ENCODE measurements around the gene PIK3R5. TPM values are rescaled to one million over a fixed set of nuclear protein-coding genes. Genes with fewer than 3 reads are reported as not detected.

The PIK3R5 gene
- total RNA-seq, 1 donor from 2014 or later, result 0.90 TPM

GRCh38 chr17:8838551-8839095 is 126.9 kb downstream of the PIK3R5 start:
- H3K9ac ChIP-seq, result no peak overlapping the region
- Mint-ChIP-seq H3K9me3 (peaks cover 2% of the 10 kb centered on the region), H3K4me1 (peaks cover 6% of the 10 kb centered on the region), H3K36me3 (no peaks in the 10 kb centered on the region), H3K27ac (no peak overlapping the region), H3K27me3 (ENCODE audit: insufficient read depth, low read depth) (peaks cover 9% of the 10 kb centered on the region), H3K4me3 (no peak overlapping the region)
- no peaks in the 10 kb centered on the region for H3K9me3 ChIP-seq (ENCODE audit: low read depth)
- H3K4me2 ChIP-seq, result no peak overlapping the region
- no peaks in the 10 kb centered on the region for H3K36me3 ChIP-seq
- H3K27me3 ChIP-seq, result no peaks in the 10 kb centered on the region
- TF ChIP-seq EZH2phosphoT487 (IDR thresholded peaks at IDR 0.05), result no peak
- H3K4me3 ChIP-seq, result no peak overlapping the region
- no peaks in the 10 kb centered on the region for H3K4me1 ChIP-seq
- H4K20me1 ChIP-seq (ENCODE audit: low read depth), result no peaks in the 10 kb centered on the region
- H2AFZ ChIP-seq (replicated peaks), result no peak overlapping the region
- H3K79me2 ChIP-seq (ENCODE audit: low read depth), result no peaks in the 10 kb centered on the region
- H3K27ac ChIP-seq, result no peak overlapping the region
- no peaks in the 10 kb centered on the region for H3F3A ChIP-seq (ENCODE audit: low read depth)
- DNase-seq (ENCODE audit: low spot score), result no peak

GRCh38 chr17:8837563-8838075 is 127.9 kb downstream of the PIK3R5 start:
- Histone ChIP-seq H3K9me3 (ENCODE audit: low read depth) (no peaks in the 10 kb centered on the region), H3F3A (ENCODE audit: low read depth) (no peaks in the 10 kb centered on the region), H3K4me3 (no peak overlapping the region), H3K27ac (no peak overlapping the region), H3K9ac (no peak overlapping the region), H3K79me2 (ENCODE audit: low read depth) (no peaks in the 10 kb centered on the region), H4K20me1 (ENCODE audit: low read depth) (no peaks in the 10 kb centered on the region), H3K27me3 (no peaks in the 10 kb centered on the region), H3K4me2 (no peak overlapping the region), H3K4me1 (no peaks in the 10 kb centered on the region), H2AFZ (replicated peaks) (no peak overlapping the region), H3K36me3 (no peaks in the 10 kb centered on the region)
- Mint-ChIP-seq H3K27me3 (ENCODE audit: insufficient read depth, low read depth) (peaks cover 7% of the 10 kb centered on the region), H3K9me3 (peaks cover 2% of the 10 kb centered on the region), H3K4me1 (peaks cover 3% of the 10 kb centered on the region), H3K36me3 (no peaks in the 10 kb centered on the region), H3K27ac (no peak overlapping the region), H3K4me3 (peak overlapping the region; percentile 39)
- DNase-seq (ENCODE audit: low spot score), result no peak
- TF ChIP-seq EZH2 (IDR thresholded peaks at IDR 0.05) (no peak), CTCF (IDR thresholded peaks at IDR 0.05) (no peak), EZH2phosphoT487 (IDR thresholded peaks at IDR 0.05) (no peak)

- Histone ChIP-seq H3K9me3 (ENCODE audit: low read depth) (no peaks in the 10 kb centered on the region), H3K27me3 (no peaks in the 10 kb centered on the region), H3K9ac (no peak overlapping the region), H3K4me2 (no peak overlapping the region), H2AFZ (replicated peaks) (no peak overlapping the region), H3K4me1 (no peaks in the 10 kb centered on the region), H4K20me1 (ENCODE audit: low read depth) (no peaks in the 10 kb centered on the region), H3K79me2 (ENCODE audit: low read depth) (no peaks in the 10 kb centered on the region), H3F3A (ENCODE audit: low read depth) (no peaks in the 10 kb centered on the region), H3K36me3 (no peaks in the 10 kb centered on the region), H3K27ac (no peak overlapping the region), H3K4me3 (no peak overlapping the region)
- TF ChIP-seq CTCF (IDR thresholded peaks at IDR 0.05), result no peak
- TF ChIP-seq EZH2 (IDR thresholded peaks at IDR 0.05), result no peak
- TF ChIP-seq EZH2phosphoT487 (IDR thresholded peaks at IDR 0.05), result no peak
- no peak overlapping the region for H3K27ac Mint-ChIP-seq
- DNase-seq (ENCODE audit: low spot score), result no peak
- no peaks in the 10 kb centered on the region for H3K36me3 Mint-ChIP-seq
- no peak overlapping the region for H3K4me3 Mint-ChIP-seq
- peaks cover 3% of the 10 kb centered on the region for H3K4me1 Mint-ChIP-seq
- H3K9me3 Mint-ChIP-seq, result peaks cover 2% of the 10 kb centered on the region
- H3K27me3 Mint-ChIP-seq (ENCODE audit: insufficient read depth, low read depth), result peaks cover 7% of the 10 kb centered on the region
Measured at GRCh38 chr17:8836821-8837562, 128.5 kb downstream of the PIK3R5 start.
